Thyroid gland (tissue), 4 donors: ENCODE data around the gene HPCAL1.

Source experiments
- POLR2A ChIP-seq, 2 donors: fragments of 450-650 bp; IDR thresholded peaks; one replicate each; pipeline ENCODE4 v1.6.1; 2017; ENCODE audit warnings: antibody characterized with exemption in 2 of 2, mild to moderate bottlenecking in 2 of 2, moderate library complexity in 1 of 2
- TF ChIP-seq, protein P1 (sequence below), 6 experiments: fragments of 200-600 bp in 3 of 6; fragments of 450-650 bp in 3 of 6; sonication (generic) in 3 of 6; IDR thresholded peaks; one replicate each; pipeline ENCODE4 v1.5.1; 2016 to 2019; ENCODE audit warnings: antibody characterized with exemption in 6 of 6, mild to moderate bottlenecking in 2 of 6, inconsistent platforms in 1 of 6, moderate library complexity in 1 of 6

DNA sequence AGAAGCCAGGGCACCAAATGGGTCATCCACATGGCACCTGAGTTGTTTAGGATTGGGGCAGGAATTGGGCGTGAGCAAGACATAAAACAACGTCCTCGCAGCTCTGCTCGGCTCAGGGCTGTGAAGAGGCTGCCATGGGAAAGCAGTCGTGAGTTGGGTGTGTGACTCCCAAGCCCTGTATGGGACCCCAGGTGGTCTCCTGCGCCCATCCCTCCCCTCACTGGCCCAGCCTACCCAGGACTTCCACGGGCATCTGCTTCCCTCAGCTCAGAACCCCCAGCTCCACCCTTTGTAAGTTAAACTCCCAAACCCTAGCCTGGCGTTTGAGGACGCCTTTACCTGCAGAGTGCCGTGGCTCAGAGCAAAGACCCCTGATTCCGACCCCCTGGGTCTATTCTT, 23.2 kb upstream of the HPCAL1 start:
- TF ChIP-seq, protein P1, sequence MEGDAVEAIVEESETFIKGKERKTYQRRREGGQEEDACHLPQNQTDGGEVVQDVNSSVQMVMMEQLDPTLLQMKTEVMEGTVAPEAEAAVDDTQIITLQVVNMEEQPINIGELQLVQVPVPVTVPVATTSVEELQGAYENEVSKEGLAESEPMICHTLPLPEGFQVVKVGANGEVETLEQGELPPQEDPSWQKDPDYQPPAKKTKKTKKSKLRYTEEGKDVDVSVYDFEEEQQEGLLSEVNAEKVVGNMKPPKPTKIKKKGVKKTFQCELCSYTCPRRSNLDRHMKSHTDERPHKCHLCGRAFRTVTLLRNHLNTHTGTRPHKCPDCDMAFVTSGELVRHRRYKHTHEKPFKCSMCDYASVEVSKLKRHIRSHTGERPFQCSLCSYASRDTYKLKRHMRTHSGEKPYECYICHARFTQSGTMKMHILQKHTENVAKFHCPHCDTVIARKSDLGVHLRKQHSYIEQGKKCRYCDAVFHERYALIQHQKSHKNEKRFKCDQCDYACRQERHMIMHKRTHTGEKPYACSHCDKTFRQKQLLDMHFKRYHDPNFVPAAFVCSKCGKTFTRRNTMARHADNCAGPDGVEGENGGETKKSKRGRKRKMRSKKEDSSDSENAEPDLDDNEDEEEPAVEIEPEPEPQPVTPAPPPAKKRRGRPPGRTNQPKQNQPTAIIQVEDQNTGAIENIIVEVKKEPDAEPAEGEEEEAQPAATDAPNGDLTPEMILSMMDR (IDR thresholded peaks at IDR 0.05), result no peak
- TF ChIP-seq POLR2A (IDR thresholded peaks at IDR 0.05), result no peak
